OCI-LY3 (cell line): ENCODE data around the gene MAS1.

Experiments used
- H2AFZ ChIP-seq: fragments of 200-600, 300-600 bp; shearing (Covaris generic); 2 replicates; pipeline ENCODE4 v1.6.0; 2014; ENCODE audit warnings: antibody characterized with exemption, low read depth, low read length
- H3K27ac ChIP-seq: fragments of 200-600, 300-600 bp; sonication (generic); 2 replicates; pipeline ENCODE4 v1.5.1; 2014; ENCODE audit warnings: mild to moderate bottlenecking, low read length, moderate library complexity, mixed read lengths
- H3K27me3 ChIP-seq: fragments of 200-600, 300-600 bp; sonication (generic); 2 replicates; pipeline ENCODE4 v1.6.1; 2014; ENCODE audit warnings: low read depth, low read length, mixed read lengths
- H3K36me3 ChIP-seq: fragments of 200-600, 300-600 bp; sonication (generic); replicated peaks from 2 replicates; pipeline ENCODE3; 2014; ENCODE audit warnings: low read depth, low read length, mixed read lengths
- H3K4me1 ChIP-seq: fragments of 300-600, 200-600 bp; sonication (generic); 2 replicates; pipeline ENCODE4 v1.6.1; 2014; ENCODE audit warnings: low read length, mixed read lengths
- H3K4me2 ChIP-seq: fragments of 200-600, 300-600 bp; sonication (generic); 2 replicates; pipeline ENCODE4 v1.6.1; 2014; ENCODE audit warnings: low read length, mixed read lengths
- H3K4me3 ChIP-seq: fragments of 300-600, 200-600 bp; sonication (generic); 2 replicates; pipeline ENCODE4 v1.5.1; 2014; ENCODE audit warnings: antibody characterized with exemption, mild to moderate bottlenecking, low read length, moderate library complexity
- H3K79me2 ChIP-seq: fragments of 300-600, 200-600 bp; shearing (Covaris generic); 2 replicates; pipeline ENCODE4 v1.6.1; 2014; ENCODE audit warnings: mild to moderate bottlenecking, low read length, mixed read lengths
- H3K9ac ChIP-seq: fragments of 300-600, 200-600 bp; shearing (Covaris generic); 2 replicates; pipeline ENCODE4 v1.6.0; 2014; ENCODE audit warnings: mild to moderate bottlenecking, low read length, moderate library complexity
- H3K9me3 ChIP-seq: fragments of 200-600, 300-600 bp; shearing (Covaris generic); 2 replicates; pipeline ENCODE4 v1.6.1; 2014; ENCODE audit warnings: low read length, mixed read lengths; ENCODE audit not compliant: insufficient read depth
- H4K20me1 ChIP-seq: fragments of 200-600, 300-600 bp; sonication (generic); 2 replicates; pipeline ENCODE4 v1.6.1; 2016; ENCODE audit warnings: low read length, mixed read lengths; ENCODE audit not compliant: insufficient read depth
- CTCF ChIP-seq: fragments of 200-600, 300-600 bp; sonication (generic); IDR thresholded peaks from 2 replicates; pipeline ENCODE4 v1.5.1; 2014; ENCODE audit warnings: antibody characterized with exemption, low read length, low read depth
- EZH2phosphoT487 ChIP-seq: fragments of 200-600 bp; shearing (Covaris generic); IDR thresholded peaks from 2 replicates; pipeline ENCODE4 v1.6.1; 2018; ENCODE audit warnings: antibody characterized with exemption, mixed run types, low read depth

The MAS1 gene

GRCh38 chr6:159926542-159927203 is 35.9 kb downstream of the MAS1 start:
- no peaks in the 10 kb centered on the region for H3K79me2 ChIP-seq
- H3K9me3 ChIP-seq: no peaks in the 10 kb centered on the region
- no peak overlapping the region for H3K4me3 ChIP-seq
- no peaks in the 10 kb centered on the region for H4K20me1 ChIP-seq
- H3K4me2 ChIP-seq: no peak overlapping the region
- no peak overlapping the region for H3K9ac ChIP-seq
- H3K27me3 ChIP-seq: no peaks in the 10 kb centered on the region
- no peak for TF ChIP-seq CTCF
- TF ChIP-seq EZH2phosphoT487: no peak
- H3K4me1 ChIP-seq: peaks cover 24% of the 10 kb centered on the region
- H2AFZ ChIP-seq: no peak overlapping the region
- no peaks in the 10 kb centered on the region for H3K36me3 ChIP-seq
- H3K27ac ChIP-seq: no peak overlapping the region

- peak overlapping the region; percentile 56 for H2AFZ ChIP-seq
These were observed 39.0 kb downstream of the MAS1 start for GRCh38 chr6:159929819-159930218.

GRCh38 chr6:159931112-159931511 is 40.3 kb downstream of the MAS1 start:
- H3K4me3 ChIP-seq: peak overlapping the region; percentile 41
- H3K9ac ChIP-seq: peak overlapping the region; percentile 14; the same call in 1 of the 2 replicates
- H2AFZ ChIP-seq: no peak overlapping the region
- H3K79me2 ChIP-seq: no peaks in the 10 kb centered on the region
- H3K27ac ChIP-seq: peak overlapping the region; percentile 77
- no peaks in the 10 kb centered on the region for H3K9me3 ChIP-seq
- TF ChIP-seq CTCF (no peak), EZH2phosphoT487 (no peak)
- peak overlapping the region; percentile 74 for H3K4me2 ChIP-seq
- H3K36me3 ChIP-seq: peaks cover 3% of the 10 kb centered on the region
- H4K20me1 ChIP-seq: no peaks in the 10 kb centered on the region
- no peaks in the 10 kb centered on the region for H3K27me3 ChIP-seq
- peaks cover 37% of the 10 kb centered on the region for H3K4me1 ChIP-seq

More at GRCh38 chr6:159929819-159930218, 39.0 kb downstream of the MAS1 start:
- no peaks in the 10 kb centered on the region for H3K36me3 ChIP-seq
- peak overlapping the region; percentile 18; the same call in 1 of the 2 replicates for H3K9ac ChIP-seq
- no peaks in the 10 kb centered on the region for H4K20me1 ChIP-seq
- no peak for TF ChIP-seq CTCF
- TF ChIP-seq EZH2phosphoT487: no peak
- no peaks in the 10 kb centered on the region for H3K27me3 ChIP-seq
- peak overlapping the region; percentile 14 for H3K4me3 ChIP-seq
- no peaks in the 10 kb centered on the region for H3K9me3 ChIP-seq
- H3K4me1 ChIP-seq: peaks cover 37% of the 10 kb centered on the region
- H3K4me2 ChIP-seq: peak overlapping the region; percentile 74
- no peaks in the 10 kb centered on the region for H3K79me2 ChIP-seq
- peak overlapping the region; percentile 77 for H3K27ac ChIP-seq

GRCh38 chr6:159931846-159932245 is 41.1 kb downstream of the MAS1 start:
- Histone ChIP-seq H3K27ac (peak overlapping the region; percentile 77), H3K4me1 (peaks cover 37% of the 10 kb centered on the region), H3K4me2 (peak overlapping the region; percentile 74), H2AFZ (no peak overlapping the region), H3K27me3 (no peaks in the 10 kb centered on the region), H3K4me3 (peak overlapping the region; percentile 67), H3K9ac (peak overlapping the region; percentile 15; the same call in 1 of the 2 replicates), H4K20me1 (no peaks in the 10 kb centered on the region), H3K9me3 (no peaks in the 10 kb centered on the region), H3K36me3 (peaks cover 3% of the 10 kb centered on the region), H3K79me2 (no peaks in the 10 kb centered on the region)
- TF ChIP-seq EZH2phosphoT487 (no peak), CTCF (no peak)
